Astrocyte (in vitro differentiated cells and primary cell): Measurements from ENCODE around the gene GINS2. TPM values are rescaled to one million over a fixed set of nuclear protein-coding genes. Genes with fewer than 3 reads are reported as not detected.

ENCODE experiments used
- DNase-seq: peaks from one replicate; pipeline ENCODE4 v3.0.0-alpha.2; 2010; ENCODE audit warnings: low read depth
- FAIRE-seq: peaks from 2 replicates; lab custom pipeline; 2011; peaks lifted over from hg19 to GRCh38; lab: Jason Lieb, UNC
- H2AFZ ChIP-seq: 2 replicates; pipeline ENCODE4 v1.6.0; 2012; ENCODE audit warnings: low read depth, low read length, inconsistent platforms
- H3K27ac ChIP-seq: 2 replicates; pipeline ENCODE4 v1.5.1; 2011; ENCODE audit warnings: low read depth, low read length, inconsistent platforms
- H3K27me3 ChIP-seq: 2 replicates; pipeline ENCODE4 v1.6.0; 2011; ENCODE audit warnings: low read length, inconsistent platforms; ENCODE audit not compliant: insufficient read depth
- H3K36me3 ChIP-seq: 2 replicates; pipeline ENCODE4 v1.5.1; 2011; ENCODE audit warnings: low read length, inconsistent platforms; ENCODE audit not compliant: insufficient read depth
- H3K4me1 ChIP-seq: 2 replicates; pipeline ENCODE4 v1.5.1; 2011; ENCODE audit warnings: low read length, inconsistent platforms; ENCODE audit not compliant: insufficient read depth
- H3K4me2 ChIP-seq: 2 replicates; pipeline ENCODE4 v1.6.0; 2012; ENCODE audit warnings: low read length, inconsistent platforms
- H3K4me3 ChIP-seq: 2 replicates; pipeline ENCODE4 v1.5.1; 2011; ENCODE audit warnings: low read depth, mild to moderate bottlenecking, low read length, inconsistent platforms; ENCODE audit not compliant: insufficient read depth
- H3K79me2 ChIP-seq: 2 replicates; pipeline ENCODE4 v1.6.0; 2012; ENCODE audit warnings: mild to moderate bottlenecking, low read length, inconsistent platforms; ENCODE audit not compliant: insufficient read depth
- H3K9ac ChIP-seq: 2 replicates; pipeline ENCODE4 v1.6.0; 2012; ENCODE audit warnings: mild to moderate bottlenecking, low read length, inconsistent platforms
- H3K9me3 ChIP-seq: 2 replicates; pipeline ENCODE4 v1.5.1; 2012; ENCODE audit warnings: low read depth, mild to moderate bottlenecking, low read length, inconsistent platforms; ENCODE audit not compliant: insufficient read depth
- H4K20me1 ChIP-seq: 2 replicates; pipeline ENCODE4 v1.6.0; 2012; ENCODE audit warnings: low read length, inconsistent platforms; ENCODE audit not compliant: insufficient read depth
- H3K27ac Mint-ChIP-seq: one replicate; pipeline ENCODE4 v1.8.0; 2021; ENCODE audit warnings: mild to moderate bottlenecking, mixed read lengths; ENCODE audit not compliant: unreplicated experiment
- H3K27me3 Mint-ChIP-seq: one replicate; pipeline ENCODE4 v1.8.0; 2021; ENCODE audit warnings: low read depth, mixed read lengths; ENCODE audit not compliant: unreplicated experiment
- H3K36me3 Mint-ChIP-seq: one replicate; pipeline ENCODE4 v1.8.0; 2021; ENCODE audit warnings: low read depth, mixed read lengths; ENCODE audit not compliant: unreplicated experiment
- H3K4me1 Mint-ChIP-seq: one replicate; pipeline ENCODE4 v1.8.0; 2021; ENCODE audit warnings: low read depth, mixed read lengths; ENCODE audit not compliant: unreplicated experiment
- H3K4me3 Mint-ChIP-seq: one replicate; pipeline ENCODE4 v1.8.0; 2021; ENCODE audit warnings: mild to moderate bottlenecking, moderate library complexity, mixed read lengths; ENCODE audit not compliant: unreplicated experiment
- H3K9me3 Mint-ChIP-seq: one replicate; pipeline ENCODE4 v1.8.0; 2021; ENCODE audit warnings: mild to moderate bottlenecking, mixed read lengths; ENCODE audit not compliant: unreplicated experiment
- EZH2 ChIP-seq: IDR thresholded peaks from 2 replicates; pipeline ENCODE4 v1.6.1; 2012; ENCODE audit warnings: mild to moderate bottlenecking, low read length, inconsistent platforms; ENCODE audit not compliant: insufficient read depth
- total RNA-seq: library from RNA; stranded (reverse); gene quantifications from 2 replicates; pipeline ENCODE4 v1.2.1, GENCODE V29; 2021
- TF ChIP-seq, protein P1 (sequence below): IDR thresholded peaks from 2 replicates; pipeline ENCODE4 v1.5.1; 2011; ENCODE audit warnings: low read depth, mild to moderate bottlenecking, inconsistent platforms, low read length, moderate library complexity; ENCODE audit not compliant: insufficient read depth

The GINS2 gene
- total RNA-seq, 1 donor from 2014 or later = 3.4 TPM

DNA sequence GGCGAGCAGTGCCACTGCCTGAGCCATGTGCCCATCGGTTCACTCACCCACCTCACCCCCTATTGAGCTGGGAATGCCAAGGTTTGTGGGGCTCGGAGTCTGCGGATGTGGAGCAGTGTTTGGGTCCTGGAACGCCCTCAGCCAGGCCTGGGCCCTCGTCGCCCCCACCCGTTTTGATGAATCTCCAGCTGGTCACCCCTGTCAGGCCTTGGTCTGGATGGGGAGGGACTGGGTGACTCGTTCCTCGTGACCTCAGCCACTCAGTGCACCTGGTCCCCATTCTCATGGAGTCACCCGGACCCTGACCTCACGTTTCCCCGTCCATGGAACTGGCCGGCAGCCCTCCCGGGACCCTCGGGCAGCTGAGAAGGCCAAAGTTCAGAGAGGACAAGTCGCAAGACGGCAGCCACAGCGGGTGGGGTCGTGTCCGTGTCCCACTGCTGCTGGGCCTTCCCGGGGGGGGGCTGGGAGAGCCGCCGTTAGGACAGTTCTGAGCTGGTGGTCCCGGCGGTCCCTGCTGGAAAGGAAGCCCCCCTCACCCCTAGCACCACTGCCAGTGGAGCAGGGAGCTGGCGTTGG, 52.4 kb downstream of the GINS2 start:
- no peak overlapping the region for H3K4me3 Mint-ChIP-seq
- H3K4me1 Mint-ChIP-seq = no peaks in the 10 kb centered on the region
- peaks cover 6% of the 10 kb centered on the region for H3K79me2 ChIP-seq
- no peak overlapping the region for H3K27ac ChIP-seq
- H3K4me1 ChIP-seq = no peaks in the 10 kb centered on the region
- H3K9me3 Mint-ChIP-seq = no peaks in the 10 kb centered on the region
- H3K9ac ChIP-seq = no peak overlapping the region
- no peak overlapping the region for H3K27ac Mint-ChIP-seq
- FAIRE-seq (no peak), DNase-seq (no peak)
- H3K36me3 ChIP-seq = no peaks in the 10 kb centered on the region
- H3K36me3 Mint-ChIP-seq = no peaks in the 10 kb centered on the region
- H3K9me3 ChIP-seq = no peaks in the 10 kb centered on the region
- TF ChIP-seq, protein P1, sequence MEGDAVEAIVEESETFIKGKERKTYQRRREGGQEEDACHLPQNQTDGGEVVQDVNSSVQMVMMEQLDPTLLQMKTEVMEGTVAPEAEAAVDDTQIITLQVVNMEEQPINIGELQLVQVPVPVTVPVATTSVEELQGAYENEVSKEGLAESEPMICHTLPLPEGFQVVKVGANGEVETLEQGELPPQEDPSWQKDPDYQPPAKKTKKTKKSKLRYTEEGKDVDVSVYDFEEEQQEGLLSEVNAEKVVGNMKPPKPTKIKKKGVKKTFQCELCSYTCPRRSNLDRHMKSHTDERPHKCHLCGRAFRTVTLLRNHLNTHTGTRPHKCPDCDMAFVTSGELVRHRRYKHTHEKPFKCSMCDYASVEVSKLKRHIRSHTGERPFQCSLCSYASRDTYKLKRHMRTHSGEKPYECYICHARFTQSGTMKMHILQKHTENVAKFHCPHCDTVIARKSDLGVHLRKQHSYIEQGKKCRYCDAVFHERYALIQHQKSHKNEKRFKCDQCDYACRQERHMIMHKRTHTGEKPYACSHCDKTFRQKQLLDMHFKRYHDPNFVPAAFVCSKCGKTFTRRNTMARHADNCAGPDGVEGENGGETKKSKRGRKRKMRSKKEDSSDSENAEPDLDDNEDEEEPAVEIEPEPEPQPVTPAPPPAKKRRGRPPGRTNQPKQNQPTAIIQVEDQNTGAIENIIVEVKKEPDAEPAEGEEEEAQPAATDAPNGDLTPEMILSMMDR = no peak
- TF ChIP-seq EZH2 = no peak
- H3K4me3 ChIP-seq = no peak overlapping the region
- H4K20me1 ChIP-seq = peaks cover 98% of the 10 kb centered on the region
- no peaks in the 10 kb centered on the region for H3K27me3 Mint-ChIP-seq
- H3K4me2 ChIP-seq = no peak overlapping the region
- no peaks in the 10 kb centered on the region for H3K27me3 ChIP-seq
- H2AFZ ChIP-seq = no peak overlapping the region

DNA sequence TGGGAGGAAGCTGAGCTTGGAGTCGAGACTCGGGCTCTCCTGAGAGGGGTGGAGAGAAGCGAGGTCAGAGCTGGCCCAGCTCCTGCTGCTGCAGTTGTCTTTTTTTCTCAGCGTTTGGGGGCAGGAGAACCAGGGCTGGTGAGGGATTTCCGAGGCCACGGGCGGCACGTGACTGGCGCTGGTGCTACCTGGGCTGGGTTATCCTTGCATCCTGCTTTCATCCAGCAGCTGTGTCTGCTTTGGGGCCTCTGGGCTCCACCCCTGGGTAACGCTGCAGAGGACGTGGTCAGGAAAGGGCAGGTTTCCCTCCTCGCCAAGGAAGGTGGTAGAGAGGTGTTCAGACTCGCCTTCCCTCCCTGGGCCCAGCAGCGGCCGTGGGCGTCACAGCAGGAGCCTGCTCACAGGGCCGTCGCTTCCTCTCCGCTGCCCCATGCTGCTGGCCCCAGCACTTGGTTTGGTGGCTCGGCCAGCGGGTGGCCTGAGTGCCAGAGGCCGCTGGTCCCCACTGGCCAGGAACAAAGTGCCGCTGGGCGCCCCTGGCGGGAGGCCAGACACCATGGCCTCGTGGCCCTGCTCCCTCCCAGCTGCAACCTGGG, 53.1 kb downstream of the GINS2 start:
- peaks cover 98% of the 10 kb centered on the region for H4K20me1 ChIP-seq
- no peak overlapping the region for H3K4me3 ChIP-seq
- H3K4me1 ChIP-seq = no peaks in the 10 kb centered on the region
- no peak overlapping the region for H3K4me2 ChIP-seq
- Mint-ChIP-seq H3K4me3 (no peak overlapping the region), H3K36me3 (no peaks in the 10 kb centered on the region), H3K9me3 (no peaks in the 10 kb centered on the region), H3K27me3 (no peaks in the 10 kb centered on the region), H3K27ac (no peak overlapping the region), H3K4me1 (no peaks in the 10 kb centered on the region)
- H3K9ac ChIP-seq = no peak overlapping the region
- H3K36me3 ChIP-seq = no peaks in the 10 kb centered on the region
- no peak for FAIRE-seq
- no peak overlapping the region for H3K27ac ChIP-seq
- no peak overlapping the region for H2AFZ ChIP-seq
- DNase-seq = no peak
- H3K79me2 ChIP-seq = peaks cover 13% of the 10 kb centered on the region
- H3K27me3 ChIP-seq = no peaks in the 10 kb centered on the region
- TF ChIP-seq, protein P1 = no peak
- no peak for TF ChIP-seq EZH2
- no peaks in the 10 kb centered on the region for H3K9me3 ChIP-seq
